Measurements from ENCODE around the gene UMAD1. TPM values are rescaled to one million over a fixed set of nuclear protein-coding genes. Genes with fewer than 3 reads are reported as not detected.

UMAD1 gene
- total and polyA plus RNA-seq, 3 donors from 2014 or later, result 11.1 to 17.3 (median 12.6) TPM

DNA sequence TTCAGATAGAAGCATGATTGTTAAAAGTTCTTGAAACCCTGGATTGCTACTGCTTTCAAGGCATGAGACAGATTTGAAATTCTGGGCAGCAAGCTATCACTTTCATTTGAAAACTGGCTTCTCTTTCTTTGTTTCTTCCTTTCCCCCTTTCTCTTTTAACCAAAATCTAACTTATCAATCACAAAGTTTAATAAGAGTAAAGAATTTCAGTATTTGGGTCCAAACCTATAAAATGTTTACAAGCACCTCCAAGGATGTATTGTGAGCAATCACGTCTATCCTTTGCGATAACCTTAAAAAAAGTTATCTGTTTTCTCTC is 99.4 kb downstream of the UMAD1 start:
- no peak for DNase-seq
- TF ChIP-seq POLR2A (IDR thresholded peaks at IDR 0.05), result no peak
- TF ChIP-seq, protein P1, sequence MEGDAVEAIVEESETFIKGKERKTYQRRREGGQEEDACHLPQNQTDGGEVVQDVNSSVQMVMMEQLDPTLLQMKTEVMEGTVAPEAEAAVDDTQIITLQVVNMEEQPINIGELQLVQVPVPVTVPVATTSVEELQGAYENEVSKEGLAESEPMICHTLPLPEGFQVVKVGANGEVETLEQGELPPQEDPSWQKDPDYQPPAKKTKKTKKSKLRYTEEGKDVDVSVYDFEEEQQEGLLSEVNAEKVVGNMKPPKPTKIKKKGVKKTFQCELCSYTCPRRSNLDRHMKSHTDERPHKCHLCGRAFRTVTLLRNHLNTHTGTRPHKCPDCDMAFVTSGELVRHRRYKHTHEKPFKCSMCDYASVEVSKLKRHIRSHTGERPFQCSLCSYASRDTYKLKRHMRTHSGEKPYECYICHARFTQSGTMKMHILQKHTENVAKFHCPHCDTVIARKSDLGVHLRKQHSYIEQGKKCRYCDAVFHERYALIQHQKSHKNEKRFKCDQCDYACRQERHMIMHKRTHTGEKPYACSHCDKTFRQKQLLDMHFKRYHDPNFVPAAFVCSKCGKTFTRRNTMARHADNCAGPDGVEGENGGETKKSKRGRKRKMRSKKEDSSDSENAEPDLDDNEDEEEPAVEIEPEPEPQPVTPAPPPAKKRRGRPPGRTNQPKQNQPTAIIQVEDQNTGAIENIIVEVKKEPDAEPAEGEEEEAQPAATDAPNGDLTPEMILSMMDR (IDR thresholded peaks at IDR 0.05), result no peak
- no peaks in the 10 kb centered on the region for H3K9me3 ChIP-seq
- no peaks in the 10 kb centered on the region for H3K27me3 ChIP-seq
- intact Hi-C loops (cut with DNase I; ENCODE audit: low total_unique reads), result no loop called here
- no peak overlapping the region for H3K27ac ChIP-seq
- no peaks in the 10 kb centered on the region for H3K36me3 ChIP-seq (ENCODE audit: low read depth, missing control alignments)
- H3K4me3 ChIP-seq, result no peak overlapping the region
- H3K4me1 ChIP-seq, result no peaks in the 10 kb centered on the region
- 84 to 92% methylated on average over 2 of the region's 2 CpGs for WGBS, 2 donors

DNA sequence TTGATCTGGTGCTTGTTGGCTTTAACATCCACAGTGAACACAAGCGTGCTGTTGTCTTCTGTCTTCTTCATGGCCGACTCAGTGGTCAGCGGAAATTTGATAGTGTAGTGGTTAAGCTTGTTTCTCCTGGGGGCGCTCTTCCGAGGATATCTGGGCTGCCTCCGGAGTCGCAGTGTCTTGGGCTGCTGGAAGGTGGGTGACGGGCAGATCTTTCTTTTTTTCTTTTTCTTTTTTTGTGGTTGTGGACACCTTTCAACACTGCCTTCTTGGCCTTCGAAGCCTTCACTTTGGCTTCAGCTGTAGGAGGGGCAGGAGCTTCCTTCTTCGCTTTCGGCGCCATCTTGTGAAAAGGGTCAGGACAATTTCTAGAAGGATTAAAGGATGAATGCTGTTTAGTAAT is 101.7 kb downstream of the UMAD1 start:
- intact Hi-C loops (cut with DNase I; ENCODE audit: low total_unique reads), result no loop called here
- no peak overlapping the region for H3K27ac ChIP-seq
- H3K9me3 ChIP-seq, result no peaks in the 10 kb centered on the region
- TF ChIP-seq, protein P1 (IDR thresholded peaks at IDR 0.05), result no peak
- no peak for TF ChIP-seq POLR2A (IDR thresholded peaks at IDR 0.05)
- DNase-seq, result no peak
- 75 to 84% methylated on average over 12 of the region's 12 CpGs for WGBS, 2 donors
- no peak overlapping the region for H3K4me3 ChIP-seq
- H3K27me3 ChIP-seq, result no peaks in the 10 kb centered on the region
- H3K4me1 ChIP-seq, result no peaks in the 10 kb centered on the region
- no peaks in the 10 kb centered on the region for H3K36me3 ChIP-seq (ENCODE audit: low read depth, missing control alignments)

DNA sequence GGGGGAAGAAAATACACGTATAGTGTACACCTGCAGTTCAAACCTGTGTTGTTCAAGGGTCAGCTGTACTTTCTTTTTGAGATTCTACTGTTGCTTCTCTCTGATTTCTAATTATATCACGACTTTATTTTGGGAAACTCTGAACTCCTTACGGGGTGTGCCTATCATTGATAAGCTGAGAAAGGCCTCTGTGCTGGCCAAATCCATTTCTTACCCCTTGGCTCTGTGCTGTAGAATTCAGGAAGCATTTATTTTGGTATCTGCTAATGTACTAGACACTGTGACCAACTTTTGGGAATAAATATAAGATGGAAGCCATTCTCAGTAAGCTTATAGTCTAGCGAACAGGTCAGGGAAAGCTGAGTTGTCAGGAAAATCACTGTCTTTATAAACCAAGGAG is 104.7 kb downstream of the UMAD1 start:
- WGBS, 2 donors, result 68 to 69% methylated on average over 4 of the region's 4 CpGs
- TF ChIP-seq, protein P1 (IDR thresholded peaks at IDR 0.05), result no peak
- no peak for TF ChIP-seq POLR2A (IDR thresholded peaks at IDR 0.05)
- intact Hi-C loops (cut with DNase I; ENCODE audit: low total_unique reads), result no loop called here

DNA sequence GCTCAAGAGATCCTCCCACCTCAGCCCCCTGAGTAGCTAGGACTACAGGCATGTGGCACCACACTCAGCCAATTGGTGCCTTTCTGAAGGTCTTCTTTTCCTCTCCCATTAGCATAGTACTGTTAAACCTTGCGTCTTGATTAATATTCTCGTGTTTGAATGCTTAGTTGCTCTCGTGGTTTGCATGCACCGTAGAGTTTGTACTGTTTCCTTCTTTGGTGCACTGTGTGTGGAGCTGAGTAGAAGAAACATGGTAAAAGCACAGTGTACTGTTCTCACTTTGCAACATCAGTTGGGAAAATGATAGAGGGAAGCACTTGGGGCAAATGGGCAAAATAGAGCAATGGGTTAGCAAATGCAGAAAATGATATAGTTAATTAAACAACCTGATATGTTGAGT is 105.4 kb downstream of the UMAD1 start:
- no peak for TF ChIP-seq POLR2A (IDR thresholded peaks at IDR 0.05)
- TF ChIP-seq, protein P1 (IDR thresholded peaks at IDR 0.05), result no peak
- Histone ChIP-seq H3K27ac (no peak overlapping the region), H3K4me1 (no peaks in the 10 kb centered on the region), H3K27me3 (no peaks in the 10 kb centered on the region), H3K36me3 (ENCODE audit: low read depth, missing control alignments) (no peaks in the 10 kb centered on the region), H3K4me3 (no peak overlapping the region), H3K9me3 (no peaks in the 10 kb centered on the region)
- 78 to 81% methylated on average over 4 of the region's 4 CpGs for WGBS, 2 donors
- no peak for DNase-seq
- intact Hi-C loops (cut with DNase I; ENCODE audit: low total_unique reads), result no loop called here

More for the DNA sequence above, 104.7 kb downstream of the UMAD1 start:
- no peak for DNase-seq
- no peak overlapping the region for H3K4me3 ChIP-seq
- no peaks in the 10 kb centered on the region for H3K4me1 ChIP-seq
- H3K9me3 ChIP-seq, result no peaks in the 10 kb centered on the region
- no peak overlapping the region for H3K27ac ChIP-seq
- no peaks in the 10 kb centered on the region for H3K36me3 ChIP-seq (ENCODE audit: low read depth, missing control alignments)
- no peaks in the 10 kb centered on the region for H3K27me3 ChIP-seq

DNA sequence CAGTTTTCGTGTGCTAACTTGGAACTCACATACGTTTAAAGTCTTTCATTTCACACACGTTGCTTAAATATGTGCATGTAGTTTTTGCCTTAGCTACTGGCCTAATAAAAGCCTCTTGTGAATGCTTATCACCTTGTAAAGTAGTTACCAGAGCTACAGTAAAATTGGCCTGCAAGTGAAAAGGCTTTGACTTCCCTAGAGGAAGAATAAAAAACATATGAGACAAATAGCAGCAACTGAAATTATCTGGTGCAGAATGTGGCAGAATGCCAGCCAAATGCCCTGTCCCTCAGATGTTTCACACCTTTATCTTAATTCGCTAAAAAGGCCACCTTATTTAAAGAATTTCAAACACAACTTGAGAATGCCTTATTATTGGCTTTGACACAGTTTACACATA is 105.9 kb downstream of the UMAD1 start:
- Histone ChIP-seq H3K36me3 (ENCODE audit: low read depth, missing control alignments) (no peaks in the 10 kb centered on the region), H3K27me3 (no peaks in the 10 kb centered on the region), H3K4me3 (no peak overlapping the region), H3K4me1 (no peaks in the 10 kb centered on the region), H3K9me3 (no peaks in the 10 kb centered on the region), H3K27ac (no peak overlapping the region)
- TF ChIP-seq, protein P1 (IDR thresholded peaks at IDR 0.05), result no peak
- TF ChIP-seq POLR2A (IDR thresholded peaks at IDR 0.05), result no peak
- intact Hi-C loops (cut with DNase I; ENCODE audit: low total_unique reads), result no loop called here
- WGBS, 2 donors, result 57 to 72% methylated on average over 4 of the region's 4 CpGs
- DNase-seq, result no peak

All from testis (tissue), 3 donors.